Parathyroid adenoma (tissue), 2 donors: ENCODE results near the gene CLEC4M.

Experiments
- H2AFZ ChIP-seq: fragments of 300-600 bp; sonication (generic); one replicate; pipeline ENCODE4 v1.7.0; 2017; ENCODE audit warnings: antibody characterized with exemption, mild to moderate bottlenecking
- H3K27ac ChIP-seq: fragments of 300-600 bp; sonication (generic); one replicate; pipeline ENCODE4 v1.7.0; 2017
- H3K27me3 ChIP-seq: fragments of 300-600 bp; sonication (generic); one replicate; pipeline ENCODE4 v1.7.0; 2017; ENCODE audit warnings: low read length; ENCODE audit not compliant: control insufficient read depth, insufficient read depth
- H3K36me3 ChIP-seq: fragments of 300-600 bp; sonication (generic); one replicate; pipeline ENCODE4 v1.7.0; 2017; ENCODE audit warnings: low read length; ENCODE audit not compliant: control insufficient read depth, insufficient read depth
- H3K4me1 ChIP-seq: fragments of 300-600 bp; sonication (generic); one replicate; pipeline ENCODE4 v1.7.0; 2017; ENCODE audit warnings: control low read depth
- H3K4me2 ChIP-seq: fragments of 300-600 bp; sonication (generic); one replicate; pipeline ENCODE4 v1.7.0; 2017; ENCODE audit warnings: low read length
- H3K4me3 ChIP-seq: fragments of 300-600 bp; sonication (generic); one replicate; pipeline ENCODE4 v1.7.0; 2017; ENCODE audit warnings: low read depth, low read length
- H3K79me2 ChIP-seq: fragments of 300-600 bp; sonication (generic); one replicate; pipeline ENCODE4 v1.7.0; 2017; ENCODE audit warnings: control low read depth
- H3K9ac ChIP-seq: fragments of 300-600 bp; sonication (generic); one replicate; pipeline ENCODE4 v1.7.0; 2017; ENCODE audit warnings: mild to moderate bottlenecking
- H3K9me3 ChIP-seq: fragments of 300-600 bp; sonication (generic); one replicate; pipeline ENCODE4 v1.7.0; 2017; ENCODE audit warnings: low read length; ENCODE audit not compliant: control insufficient read depth
- CTCF ChIP-seq: fragments of 300-600 bp; sonication (generic); IDR thresholded peaks from one replicate; pipeline ENCODE4 v1.7.0; 2017; ENCODE audit warnings: antibody characterized with exemption, mild to moderate bottlenecking
- donor health status: primary hyperparathyroidism.

CLEC4M gene

GRCh38 chr19:7769171-7769570, 6.1 kb downstream of the CLEC4M start:
- Histone ChIP-seq H3K27ac (no peak overlapping the region), H3K9ac (no peak overlapping the region), H2AFZ (no peak overlapping the region), H3K79me2 (no peaks in the 10 kb centered on the region), H3K9me3 (no peaks in the 10 kb centered on the region), H3K36me3 (no peaks in the 10 kb centered on the region), H3K4me1 (no peaks in the 10 kb centered on the region), H3K27me3 (no peaks in the 10 kb centered on the region), H3K4me2 (no peak overlapping the region), H3K4me3 (no peak overlapping the region)
- TF ChIP-seq CTCF = no peak

DNA sequence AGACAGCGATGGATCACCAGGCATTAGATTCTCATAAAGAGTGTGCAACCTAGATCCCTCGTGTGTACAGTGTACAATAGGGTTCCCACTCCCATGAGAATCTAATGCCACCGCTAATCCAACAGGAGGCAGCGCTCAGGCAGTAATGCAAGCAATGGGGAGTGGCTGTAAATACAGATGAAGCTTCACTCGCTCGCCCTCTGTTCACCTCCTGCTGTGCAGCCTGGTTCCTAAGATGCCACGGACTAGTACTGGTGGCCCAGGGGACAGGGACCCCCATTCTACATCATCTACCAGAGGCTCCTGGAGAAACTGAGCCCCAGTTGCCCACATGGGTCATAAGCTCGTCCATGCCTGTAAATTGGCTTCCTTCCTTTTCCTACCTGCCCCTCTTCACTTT, 8.0 kb downstream of the CLEC4M start:
- Histone ChIP-seq H3K4me2 (no peak overlapping the region), H3K4me1 (no peaks in the 10 kb centered on the region), H3K36me3 (no peaks in the 10 kb centered on the region), H3K4me3 (no peak overlapping the region), H3K9ac (no peak overlapping the region), H3K27ac (no peak overlapping the region), H3K79me2 (no peaks in the 10 kb centered on the region), H3K27me3 (no peaks in the 10 kb centered on the region), H2AFZ (no peak overlapping the region), H3K9me3 (no peaks in the 10 kb centered on the region)
- no peak for TF ChIP-seq CTCF

DNA sequence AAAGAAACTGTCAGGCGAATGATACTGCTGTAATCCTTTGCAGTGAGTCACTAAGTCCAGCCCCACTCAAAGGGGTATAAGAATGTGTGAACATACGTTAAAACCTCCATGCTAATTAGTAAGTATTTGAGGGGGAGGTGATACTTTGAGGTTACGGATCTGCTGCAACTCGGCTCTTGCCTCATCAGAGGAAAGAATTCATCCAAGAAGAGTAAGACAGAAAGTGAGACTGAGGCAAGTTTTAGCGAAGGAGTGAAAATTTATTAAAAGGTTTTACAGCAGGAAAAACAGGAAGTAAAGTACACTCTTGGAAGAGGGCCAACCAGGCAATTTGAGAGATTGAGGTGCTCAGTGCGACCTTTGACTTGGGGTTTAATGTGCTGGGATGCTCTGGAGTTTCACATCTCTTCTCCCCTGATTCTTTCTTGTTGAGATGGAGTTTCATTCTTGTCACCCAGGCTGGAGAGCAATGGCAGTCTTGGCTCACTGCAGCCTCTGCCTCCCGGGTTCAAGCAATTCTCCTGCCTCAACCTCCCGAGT, 9.8 kb downstream of the CLEC4M start:
- TF ChIP-seq CTCF = no peak
- H3K4me1 ChIP-seq = no peaks in the 10 kb centered on the region
- H2AFZ ChIP-seq = no peak overlapping the region
- H3K9me3 ChIP-seq = no peaks in the 10 kb centered on the region
- H3K9ac ChIP-seq = no peak overlapping the region
- H3K4me2 ChIP-seq = no peak overlapping the region
- no peaks in the 10 kb centered on the region for H3K79me2 ChIP-seq
- no peak overlapping the region for H3K27ac ChIP-seq
- no peaks in the 10 kb centered on the region for H3K27me3 ChIP-seq
- H3K36me3 ChIP-seq = no peaks in the 10 kb centered on the region
- H3K4me3 ChIP-seq = no peak overlapping the region

- no peaks in the 10 kb centered on the region for H3K27me3 ChIP-seq
- TF ChIP-seq CTCF = no peak
- no peaks in the 10 kb centered on the region for H3K36me3 ChIP-seq
- no peak overlapping the region for H2AFZ ChIP-seq
- no peak overlapping the region for H3K9ac ChIP-seq
- no peak overlapping the region for H3K27ac ChIP-seq
- H3K4me3 ChIP-seq = no peak overlapping the region
- no peaks in the 10 kb centered on the region for H3K79me2 ChIP-seq
- no peaks in the 10 kb centered on the region for H3K4me1 ChIP-seq
- H3K9me3 ChIP-seq = no peaks in the 10 kb centered on the region
- no peak overlapping the region for H3K4me2 ChIP-seq
These were observed 10.8 kb downstream of the CLEC4M start for GRCh38 chr19:7773841-7774240.

DNA sequence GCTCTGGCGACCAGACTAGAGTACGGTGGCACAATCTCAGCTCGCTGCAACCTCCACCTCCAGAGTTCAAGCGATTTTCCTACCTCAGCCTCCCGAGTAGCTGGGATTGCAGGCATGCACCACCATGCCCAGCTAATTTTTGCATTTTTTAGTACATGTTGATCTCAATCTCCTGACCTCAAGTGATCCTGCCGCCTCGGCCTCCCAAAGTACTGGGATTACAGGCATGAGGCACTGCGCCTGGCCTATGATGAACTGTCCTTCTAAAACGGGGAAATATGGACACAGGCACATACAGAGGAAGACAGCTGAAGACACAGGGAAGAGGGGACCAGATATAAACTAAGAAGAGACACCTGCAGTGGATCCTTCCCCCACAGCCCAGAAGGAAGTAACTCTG, 12.7 kb downstream of the CLEC4M start:
- Histone ChIP-seq H3K9me3 (no peaks in the 10 kb centered on the region), H2AFZ (no peak overlapping the region), H3K36me3 (no peaks in the 10 kb centered on the region), H3K4me1 (no peaks in the 10 kb centered on the region), H3K27me3 (no peaks in the 10 kb centered on the region), H3K79me2 (no peaks in the 10 kb centered on the region), H3K4me2 (no peak overlapping the region), H3K27ac (no peak overlapping the region), H3K4me3 (no peak overlapping the region), H3K9ac (no peak overlapping the region)
- no peak for TF ChIP-seq CTCF
